Fibroblast of mammary gland (primary cell): ENCODE results near the gene BLMH.

Experiments
- DNase-seq: peaks from one replicate; pipeline ENCODE4 v3.0.0-alpha.2; 2010; ENCODE audit warnings: low read depth
- H3K4me3 ChIP-seq: 2 replicates; pipeline ENCODE4 v1.5.1; 2011; ENCODE audit warnings: low read depth, mild to moderate bottlenecking, low read length, moderate library complexity; ENCODE audit not compliant: control insufficient read depth
- CTCF ChIP-seq: conservative IDR thresholded peaks from 2 replicates; pipeline ENCODE4 v1.5.1; 2011; ENCODE audit warnings: low read depth, low read length, inconsistent platforms; ENCODE audit not compliant: control insufficient read depth, insufficient read depth

Gene BLMH

DNA sequence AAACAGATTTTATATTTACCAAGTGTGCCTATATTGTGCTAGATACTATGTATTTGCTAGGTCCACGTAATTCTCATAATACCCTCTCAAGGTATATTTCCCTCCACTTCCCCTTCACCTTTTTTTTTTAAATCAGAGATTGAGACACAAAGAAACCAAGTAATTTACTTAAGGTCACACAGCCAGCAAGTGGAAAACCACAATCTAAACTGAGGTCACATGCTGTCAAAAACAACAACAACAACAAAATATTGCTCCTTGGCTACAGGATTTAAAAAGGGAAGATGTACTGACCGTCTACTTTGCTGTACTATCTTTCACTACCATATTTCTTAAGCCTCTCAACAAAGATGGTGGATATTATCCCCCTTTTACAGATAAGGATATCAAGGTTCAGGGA, 15.8 kb downstream of the BLMH start:
- DNase-seq: no peak
- no peak overlapping the region for H3K4me3 ChIP-seq
- TF ChIP-seq CTCF: no peak

DNA sequence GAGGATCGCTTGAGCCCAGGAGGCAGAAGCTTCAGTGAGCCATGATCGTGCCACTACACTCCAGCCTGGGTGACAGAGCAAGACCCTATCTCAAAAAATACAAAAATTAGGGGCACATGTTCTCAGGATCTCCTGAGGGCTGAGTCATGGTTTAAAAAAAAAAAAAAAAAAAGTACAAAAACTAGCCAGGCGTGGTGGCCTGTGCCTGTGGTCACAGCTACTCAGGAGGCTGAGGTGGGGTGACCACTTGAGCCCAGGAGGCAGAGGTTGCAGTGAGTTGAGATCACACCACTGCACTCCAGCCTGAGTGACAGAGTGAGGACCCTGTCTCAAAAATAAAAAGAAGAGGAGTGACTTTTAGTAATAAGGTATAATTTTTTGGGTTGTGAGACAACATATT, 16.9 kb downstream of the BLMH start:
- H3K4me3 ChIP-seq: no peak overlapping the region
- peak; percentile 6 for DNase-seq
- TF ChIP-seq CTCF: no peak

DNA sequence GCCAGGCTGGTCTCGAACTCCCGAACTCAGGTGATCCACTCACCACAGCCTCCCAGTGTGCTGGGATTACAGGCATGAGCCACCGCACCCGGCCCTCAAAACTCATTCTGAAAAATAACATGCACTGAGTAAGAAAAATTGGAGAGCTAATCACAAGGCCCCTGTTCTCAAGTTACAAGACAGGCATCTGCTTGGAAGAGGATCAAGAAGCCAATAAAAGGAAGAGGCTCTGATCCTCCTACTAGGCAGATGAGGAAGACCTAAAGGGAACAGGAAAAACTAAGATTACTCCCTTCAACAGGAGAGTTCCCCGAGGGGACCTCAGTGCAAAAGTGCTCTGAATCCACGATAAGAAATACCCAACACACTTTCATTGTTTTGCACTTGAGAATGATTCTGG, 18.4 kb downstream of the BLMH start:
- DNase-seq: peak; percentile 53

DNA sequence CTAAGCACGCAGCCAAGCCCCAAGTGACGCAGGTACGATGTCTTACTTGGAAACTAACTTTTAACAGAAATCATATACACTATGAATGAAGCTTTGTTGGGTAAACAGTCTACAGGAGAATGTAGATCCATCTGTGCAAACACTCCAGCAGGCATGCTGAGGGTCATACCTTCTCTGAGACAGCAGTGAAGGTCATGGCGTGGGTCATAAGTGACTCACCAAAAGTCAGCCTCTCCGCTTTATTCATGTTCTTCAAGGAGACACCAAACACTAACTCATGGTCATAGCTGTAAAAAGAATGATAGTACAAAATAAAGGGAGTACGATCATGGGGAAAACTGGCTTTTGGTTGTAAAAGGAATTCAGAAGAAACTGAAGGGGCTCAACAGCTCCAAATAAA, 20.6 kb downstream of the BLMH start:
- DNase-seq: peak; percentile 54
- no peak overlapping the region for H3K4me3 ChIP-seq
- TF ChIP-seq CTCF: no peak

More for the DNA sequence above, 18.4 kb downstream of the BLMH start:
- TF ChIP-seq CTCF: no peak
- H3K4me3 ChIP-seq: no peak overlapping the region

GRCh38 chr17:30267625-30268024, 24.1 kb downstream of the BLMH start:
- TF ChIP-seq CTCF: no peak
- peak; percentile 25 for DNase-seq
- no peak overlapping the region for H3K4me3 ChIP-seq

DNA sequence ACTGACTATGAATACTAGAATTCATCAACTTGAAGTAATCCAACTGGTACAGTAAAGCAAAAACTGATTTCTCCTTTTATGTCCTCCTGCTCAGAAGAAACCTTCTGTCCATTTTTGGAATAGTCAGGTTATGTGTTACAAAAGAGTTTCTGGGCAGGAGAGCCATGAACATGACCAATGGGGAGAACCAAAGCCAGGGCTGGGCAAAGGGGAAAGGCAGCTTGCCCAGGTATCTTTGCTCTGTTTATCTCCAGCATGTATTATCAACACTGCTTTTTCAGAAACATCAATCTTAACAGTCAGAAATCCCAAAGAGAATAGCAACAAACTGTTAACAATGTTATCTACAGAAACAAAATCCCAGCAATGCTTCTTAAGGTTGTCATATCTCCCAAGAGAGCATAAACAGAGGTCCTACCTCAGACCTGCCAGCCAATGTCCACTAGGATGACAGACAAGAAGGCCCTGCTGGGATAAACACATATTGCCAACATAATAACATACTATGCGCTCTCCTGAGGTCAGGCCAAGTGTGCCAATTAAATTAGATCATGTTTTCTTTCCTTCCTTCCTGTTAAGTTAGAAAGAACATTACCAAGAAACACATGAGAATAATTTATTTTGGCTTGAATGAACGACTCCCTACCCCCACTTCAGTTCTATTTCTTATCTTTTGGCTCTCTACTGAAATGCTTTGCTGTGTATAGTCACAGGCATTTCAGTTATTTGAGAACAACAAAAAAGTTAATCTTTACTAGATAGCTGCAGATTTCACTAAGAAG, 28.0 kb downstream of the BLMH start:
- H3K4me3 ChIP-seq: no peak overlapping the region
- DNase-seq: peak; percentile 12
- TF ChIP-seq CTCF: no peak

GRCh38 chr17:30256756-30257506, 34.8 kb downstream of the BLMH start:
- H3K4me3 ChIP-seq: no peak overlapping the region
- peak; percentile 51 for DNase-seq
- no peak for TF ChIP-seq CTCF
